Activated CD4-positive, CD25-positive, alpha-beta regulatory T cell treated with anti-CD3 and anti-CD28 coated beads, Interleukin-2, amount 50 U/mL, for 72 hours (primary cell): Measurements from ENCODE around the gene HIVEP2.

Source experiments
- DNase-seq: peaks from one replicate; pipeline ENCODE4 v3.0.0; 2021

The HIVEP2 gene

DNA sequence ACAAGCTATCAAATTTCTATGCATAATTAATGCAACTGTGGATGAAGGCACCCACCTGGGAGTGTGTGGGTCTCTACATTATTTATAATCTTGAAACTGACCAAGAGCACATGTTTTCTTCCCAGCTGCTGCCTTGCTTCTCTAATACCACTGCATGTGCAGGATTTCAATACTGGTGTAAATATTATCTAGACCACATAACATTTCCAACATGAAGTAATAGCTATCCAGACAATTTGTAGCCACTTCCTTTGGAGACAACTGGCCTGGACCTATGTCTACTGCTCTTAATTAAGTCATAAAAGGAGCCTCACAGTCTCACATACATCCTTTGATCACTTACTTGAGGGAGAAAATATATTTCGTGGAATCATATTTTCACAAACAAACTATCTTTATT lies 180.7 kb downstream of the HIVEP2 start:
- no peak for DNase-seq

DNA sequence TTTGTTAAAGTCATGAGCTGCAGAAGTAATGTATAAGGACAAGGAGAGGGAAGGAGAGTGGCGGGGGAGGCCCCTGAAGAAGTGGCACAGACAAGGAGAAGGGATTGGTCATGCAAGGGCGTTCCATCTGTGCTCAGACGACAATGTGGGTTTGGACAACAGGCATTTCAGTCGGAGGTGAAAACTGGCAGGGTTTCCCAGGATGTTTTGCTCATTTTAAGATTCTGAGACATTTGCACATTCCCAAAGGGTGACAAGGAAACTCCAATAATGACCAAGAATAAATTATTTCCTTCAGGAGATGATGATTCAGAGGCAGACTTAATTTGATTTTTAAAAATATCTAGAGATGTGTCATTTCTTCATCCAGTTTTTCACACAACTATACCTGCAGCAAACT lies 181.8 kb downstream of the HIVEP2 start:
- DNase-seq = no peak

DNA sequence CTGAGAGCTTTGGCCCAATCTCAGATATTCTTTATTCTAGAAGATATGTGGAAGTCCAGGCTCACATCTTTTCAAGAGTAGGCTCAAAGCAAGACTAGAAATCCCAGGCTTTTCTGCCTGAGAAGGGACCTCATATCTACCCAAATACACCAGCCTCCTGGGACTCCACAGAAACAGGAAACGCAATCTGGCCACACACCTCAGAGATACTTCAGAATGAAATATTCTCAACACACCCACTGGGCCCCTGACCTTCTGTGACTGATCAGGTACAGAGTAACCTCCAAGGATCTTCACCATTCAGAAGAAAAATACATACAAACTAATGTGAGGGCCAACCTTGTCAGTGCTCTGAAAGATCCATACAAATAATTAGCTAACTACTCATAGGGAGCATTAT lies 183.2 kb downstream of the HIVEP2 start:
- DNase-seq = no peak

- DNase-seq = no peak
Observed at GRCh38 chr6:142760152-142760551, 184.8 kb downstream of the HIVEP2 start.

DNA sequence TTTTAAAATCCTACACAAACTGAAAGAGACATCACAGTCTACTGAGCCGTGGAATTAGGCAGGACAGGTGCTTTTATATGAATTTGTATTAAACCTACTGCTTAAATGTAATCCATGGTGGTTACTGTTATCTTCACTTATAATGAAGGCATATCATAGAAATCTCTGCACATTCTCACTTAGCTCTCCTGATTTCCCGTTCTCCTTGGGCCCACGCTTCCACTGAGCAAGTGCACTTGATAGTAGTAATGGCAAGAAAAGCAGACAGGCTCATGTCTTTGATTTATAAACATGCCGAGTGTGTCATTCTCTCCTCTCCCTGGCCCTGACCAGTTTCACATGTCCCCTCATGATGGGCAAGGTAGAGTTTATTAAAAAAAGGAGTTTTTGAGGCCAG lies 186.3 kb downstream of the HIVEP2 start:
- no peak for DNase-seq

DNA sequence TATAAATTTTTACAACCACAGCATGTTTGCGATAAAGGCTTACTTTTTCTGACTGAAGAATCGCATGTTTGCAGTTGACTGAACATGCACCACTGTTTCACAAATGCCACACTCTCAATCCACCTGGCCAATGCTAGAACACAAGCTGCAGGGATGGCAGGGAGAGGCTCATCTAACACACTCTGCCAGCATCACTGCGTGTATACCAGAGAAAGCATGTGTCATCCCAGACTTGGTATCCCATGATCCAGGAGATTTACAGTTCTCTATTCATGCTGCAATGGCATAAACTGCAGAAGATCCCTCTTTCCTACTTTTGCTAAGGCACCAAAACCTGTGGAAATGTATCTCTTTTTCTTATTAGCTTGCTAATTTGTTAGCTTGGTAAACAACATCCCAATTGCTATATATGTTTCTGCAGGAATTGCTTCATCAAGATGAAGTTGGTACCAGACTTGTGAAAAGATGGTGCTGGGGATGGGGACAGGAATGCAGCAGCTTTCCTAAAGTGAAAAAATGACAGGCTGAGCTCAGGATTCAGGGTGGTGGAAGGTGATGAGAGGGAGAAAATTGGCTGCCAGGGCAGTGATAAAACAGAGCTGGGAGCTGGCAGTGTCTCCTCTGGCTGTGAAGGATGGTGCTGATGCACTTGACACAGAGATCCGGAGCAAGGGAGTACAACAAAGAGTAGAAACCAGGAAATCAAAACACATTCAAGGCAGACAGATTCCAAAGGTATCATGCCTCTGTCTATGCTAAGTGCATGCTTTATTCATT lies 186.9 kb downstream of the HIVEP2 start:
- no peak for DNase-seq

- no peak for DNase-seq
Observed at GRCh38 chr6:142756215-142756630, 188.8 kb downstream of the HIVEP2 start.

- no peak for DNase-seq
Observed at GRCh38 chr6:142753196-142753595, 191.8 kb downstream of the HIVEP2 start.

DNA sequence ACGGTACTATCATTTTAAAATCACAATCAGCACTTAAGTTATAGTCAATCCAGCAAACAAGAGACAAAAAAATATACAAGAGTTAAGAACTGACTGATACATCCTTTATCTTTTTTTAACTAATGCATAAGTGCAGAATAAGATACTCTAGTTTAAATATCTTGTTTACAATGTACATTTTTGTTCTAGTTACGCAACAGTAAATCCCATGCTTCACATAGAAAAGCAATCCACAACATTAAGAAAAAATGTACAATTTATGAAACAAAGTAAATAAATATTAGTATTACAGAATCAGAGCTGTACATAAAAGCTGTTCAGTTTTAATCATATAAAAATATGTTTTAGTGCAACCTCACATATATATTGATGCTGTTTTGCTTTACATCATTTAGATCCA lies 192.6 kb downstream of the HIVEP2 start:
- DNase-seq = no peak

GRCh38 chr6:142751452-142751851 lies 193.5 kb downstream of the HIVEP2 start:
- no peak for DNase-seq

DNA sequence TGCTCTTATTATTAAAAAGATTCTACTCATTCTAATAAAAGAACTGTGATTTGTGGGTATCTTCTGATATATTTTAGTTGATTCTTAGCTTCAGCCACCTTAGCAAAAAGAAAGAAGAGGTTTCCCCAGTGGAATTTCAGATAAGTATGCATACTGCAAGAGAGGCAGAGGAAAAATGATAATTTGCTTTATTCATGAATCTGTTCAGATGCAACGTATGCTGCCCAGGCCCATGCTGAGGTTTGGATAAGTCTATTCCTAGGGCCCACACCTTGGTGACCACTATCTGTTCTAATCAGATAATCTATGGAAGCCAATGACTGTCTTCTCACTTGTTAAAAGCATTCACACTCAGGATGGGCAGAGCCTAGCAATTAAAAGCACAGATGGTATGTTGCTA lies 194.0 kb downstream of the HIVEP2 start:
- no peak for DNase-seq

DNA sequence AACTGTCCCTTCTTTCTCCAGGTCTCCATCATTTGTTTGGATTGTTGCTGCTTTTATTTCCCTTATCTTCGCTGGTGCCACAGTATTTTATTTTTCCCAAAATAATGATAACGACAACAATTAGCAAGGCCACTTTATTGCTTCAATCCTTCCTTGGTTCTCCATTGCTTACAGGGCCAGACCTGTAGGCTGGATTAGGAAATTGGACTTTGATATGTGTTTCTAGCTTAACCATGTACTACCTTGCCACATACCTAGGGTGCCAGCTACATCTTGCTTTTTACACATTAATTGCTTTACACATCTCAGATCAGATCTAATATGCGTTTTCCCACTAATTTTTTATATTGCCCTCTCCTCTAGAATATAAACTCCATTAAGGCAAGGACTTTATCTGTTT lies 195.4 kb downstream of the HIVEP2 start:
- DNase-seq = no peak

- no peak for DNase-seq
Observed at GRCh38 chr6:142746524-142746923, 198.5 kb downstream of the HIVEP2 start.

- no peak for DNase-seq
Observed at GRCh38 chr6:142744836-142745235, 200.1 kb downstream of the HIVEP2 start.

GRCh38 chr6:142740449-142740848 lies 204.5 kb downstream of the HIVEP2 start:
- DNase-seq = no peak

DNA sequence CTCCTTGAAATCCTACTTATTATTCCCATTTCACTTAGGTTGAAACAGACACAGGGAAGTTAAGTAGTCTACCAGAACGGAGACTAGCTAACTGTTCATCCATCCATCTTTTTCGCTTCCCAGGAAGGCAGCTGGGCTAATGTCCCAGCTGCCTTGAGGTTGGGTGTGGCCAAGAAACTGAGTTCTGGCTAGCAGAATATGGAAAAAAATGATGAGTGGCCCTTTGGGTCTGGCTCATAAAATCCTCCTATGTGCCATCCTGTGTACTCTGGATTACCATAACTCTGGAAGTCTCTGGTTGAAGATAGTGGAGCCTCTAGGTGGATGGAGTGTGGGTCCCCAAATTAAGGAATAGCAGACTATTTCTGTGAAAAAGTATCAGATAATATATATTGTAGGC lies 206.2 kb downstream of the HIVEP2 start:
- DNase-seq = no peak

DNA sequence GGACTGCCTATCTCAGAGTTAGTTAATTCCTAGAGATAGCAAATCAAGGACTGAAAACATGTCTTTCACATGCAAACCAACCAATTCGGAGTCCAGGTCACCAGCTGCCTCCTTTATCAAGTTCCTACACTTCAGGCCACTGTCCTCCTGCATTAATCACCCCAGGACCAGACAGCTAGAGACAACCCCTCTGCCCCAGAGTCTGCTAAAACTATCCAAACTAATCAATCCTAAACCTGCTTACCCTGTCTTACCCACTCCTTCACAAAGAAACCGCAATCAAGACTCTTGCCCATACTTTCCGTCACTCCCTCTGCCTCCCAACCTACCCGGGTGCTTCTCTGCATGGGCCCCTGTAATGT lies 207.0 kb downstream of the HIVEP2 start:
- no peak for DNase-seq

- no peak for DNase-seq
Observed at GRCh38 chr6:142737368-142738034, 207.5 kb downstream of the HIVEP2 start.

DNA sequence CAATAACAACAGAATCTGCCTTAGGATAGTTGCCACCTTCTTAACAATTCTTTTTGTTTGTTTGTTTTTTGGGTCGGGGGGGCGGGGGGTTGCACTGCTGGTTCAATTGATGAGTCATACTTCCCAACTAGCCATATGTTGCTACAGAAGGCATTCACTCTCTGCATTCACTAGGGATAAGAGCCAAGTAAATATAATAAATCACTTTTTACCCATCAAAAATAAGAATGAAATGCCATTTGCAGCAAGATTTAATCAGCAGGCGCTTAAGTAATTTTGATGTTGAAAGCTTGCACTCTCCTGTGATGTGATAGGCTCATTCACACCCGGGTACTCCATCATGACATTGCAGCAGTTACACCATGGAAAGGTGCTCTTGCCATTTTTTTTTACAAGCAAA lies 209.8 kb downstream of the HIVEP2 start:
- DNase-seq = no peak

GRCh38 chr6:142732790-142733189 lies 212.2 kb downstream of the HIVEP2 start:
- no peak for DNase-seq

DNA sequence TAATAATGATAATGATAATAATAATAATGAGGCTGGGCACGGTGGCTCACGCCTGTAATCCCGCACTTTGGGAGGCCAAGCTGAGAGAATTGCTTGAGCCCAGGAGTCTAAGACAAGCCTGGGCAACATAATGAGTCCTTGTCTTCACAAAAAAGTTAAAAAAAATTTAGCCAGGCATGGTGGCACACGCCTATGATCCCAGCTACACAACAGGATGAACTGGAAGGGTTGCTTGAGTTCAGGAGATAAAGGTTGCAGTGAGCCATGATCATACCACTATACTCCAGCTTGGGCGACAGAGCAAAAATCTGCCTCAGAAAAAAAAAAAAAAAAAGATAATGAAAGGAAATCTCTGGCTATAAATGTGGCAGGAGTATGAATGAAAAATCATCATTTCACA lies 213.4 kb downstream of the HIVEP2 start:
- DNase-seq = no peak

DNA sequence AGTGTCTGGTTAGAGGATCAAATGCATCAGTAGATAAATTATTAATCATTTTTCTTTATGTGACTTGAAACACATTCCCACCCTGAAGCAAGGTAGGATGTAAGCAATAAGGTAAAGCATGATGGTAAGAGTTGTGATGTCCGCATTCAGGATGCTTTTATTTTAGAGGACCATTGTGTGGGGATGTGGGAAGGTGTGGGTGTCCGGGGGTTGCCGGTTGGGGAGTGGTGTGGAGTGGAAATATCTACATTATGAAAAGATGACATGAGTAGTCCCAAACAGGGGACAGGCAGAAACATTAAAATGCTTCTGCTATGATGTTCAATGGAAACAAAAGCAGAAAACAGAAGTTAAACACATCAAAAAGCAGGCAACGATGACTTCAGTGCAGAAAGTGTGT lies 215.4 kb downstream of the HIVEP2 start:
- no peak for DNase-seq

- no peak for DNase-seq
Observed at GRCh38 chr6:142728910-142729481, 216.0 kb downstream of the HIVEP2 start.

DNA sequence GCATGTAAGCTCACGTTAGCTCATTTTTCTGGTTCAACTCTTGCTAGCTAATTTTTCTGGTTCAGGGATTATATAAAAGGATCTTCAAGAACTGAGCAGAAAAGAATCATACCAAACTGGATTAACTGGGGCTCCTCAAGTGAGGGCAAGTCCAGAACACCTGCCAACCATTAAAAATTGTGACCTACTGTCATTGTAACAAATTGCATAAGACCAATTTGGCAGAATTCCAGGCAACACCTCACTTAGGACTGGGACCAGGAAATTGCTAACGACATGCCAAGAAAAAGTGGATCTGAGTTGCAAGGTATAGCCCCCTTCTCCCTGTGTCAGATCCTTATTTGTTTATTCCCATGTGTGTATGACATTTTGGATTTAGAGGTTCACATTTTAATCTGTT lies 216.6 kb downstream of the HIVEP2 start:
- DNase-seq = no peak

- no peak for DNase-seq
Observed at GRCh38 chr6:142726616-142727015, 218.4 kb downstream of the HIVEP2 start.
